Measurements from ENCODE around the gene MESD. TPM values are rescaled to one million over a fixed set of nuclear protein-coding genes. Genes with fewer than 3 reads are reported as not detected.

Gene MESD
- total and polyA plus RNA-seq, 9 of the 15 experiments (the other 6 are each of a cell fraction or from before 2014, with no cell fraction given), result 11.3 to 39.7 (median 22.8) TPM

DNA sequence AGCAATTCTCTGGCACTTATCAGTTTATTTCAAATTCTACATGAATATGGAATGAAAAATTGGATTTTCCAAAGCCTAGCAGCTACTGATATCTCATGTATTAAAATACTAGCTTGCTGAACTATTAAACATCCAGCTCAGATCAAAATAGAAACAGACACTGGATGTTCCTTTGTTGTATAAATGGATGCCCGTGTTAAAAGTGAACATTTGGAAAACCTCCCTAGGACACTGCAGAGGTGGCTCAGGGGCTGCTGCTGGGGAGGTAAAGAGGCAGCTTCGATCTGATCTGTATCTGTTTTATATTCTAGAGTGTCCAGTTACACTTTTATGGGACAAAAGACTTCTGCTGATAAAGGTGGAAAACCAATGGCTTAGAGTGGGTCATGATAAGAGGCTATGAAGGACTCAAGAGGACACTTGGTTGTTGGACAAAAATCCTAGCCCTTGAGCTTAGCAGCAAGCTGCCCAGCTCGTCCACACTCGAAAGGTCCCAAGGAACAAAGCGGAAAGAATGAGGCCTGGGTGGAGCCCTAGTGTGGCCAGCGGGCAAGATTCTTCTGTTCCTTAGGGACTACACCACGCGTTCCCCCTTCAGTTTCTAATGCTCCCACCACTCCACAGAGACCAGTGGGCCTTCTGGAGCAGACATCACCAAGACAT is 9.9 kb downstream of the MESD start:
- no peak for FAIRE-seq
- Histone ChIP-seq H3K79me2 (ENCODE audit: control insufficient read depth, insufficient read depth, low read length) (peaks cover 42% of the 10 kb centered on the region), H3K9me1 (ENCODE audit: control insufficient read depth, insufficient read depth, low read length) (peaks cover 4% of the 10 kb centered on the region), H4K20me1 (replicated peaks; ENCODE audit: control insufficient read depth, insufficient read depth, low read length) (peaks cover 27% of the 10 kb centered on the region), H3K9ac (ENCODE audit: insufficient read depth in 1 of 2, low read depth in 2 of 2, low read length in 2 of 2) (no peak overlapping the region), H3K27me3 (ENCODE audit: control insufficient read depth in 2 of 2, insufficient read depth in 2 of 2, low read length in 2 of 2) (no peaks in the 10 kb centered on the region), H3K4me1 (replicated peaks in 1 of 2; ENCODE audit: control insufficient read depth in 2 of 2, insufficient read depth in 2 of 2, low read length in 2 of 2) (peaks cover 0 to 3% of the 10 kb centered on the region in 2 experiments; a peak in 2 of 5 replicates), H3K27ac (ENCODE audit: extremely low read depth, low read depth, low read length) (no peak overlapping the region), H2AFZ (ENCODE audit: low read depth, low read length) (no peak overlapping the region), H3K4me3 (no peak overlapping the region), H3K4me2 (ENCODE audit: insufficient read depth, low read length) (no peak overlapping the region), H3K9me3 (replicated peaks; ENCODE audit: control insufficient read depth, insufficient read depth, low read depth, low read length) (no peaks in the 10 kb centered on the region), H3K36me3 (ENCODE audit: control insufficient read depth, insufficient read depth, low read length) (peaks cover 68% of the 10 kb centered on the region)
- intact Hi-C loops (cut with micrococcal nuclease), result loop anchor here (10.0 kb wide), 1 partner anchor 345 kb away; the partner anchor contains the start of gene STARD5
- WGBS (ENCODE audit: insufficient coverage, low coverage, missing lambda C conversion rate), result 84% methylated on average over 8 of the region's 8 CpGs
- in situ Hi-C loops (cut with MboI), result loop anchor here (5.0 to 10.0 kb wide), 2 partner anchors 288 to 425 kb away; no protein-coding TSS in a partner anchor
- CTCF ChIA-PET (ENCODE audit: low intra/inter-chr PET ratio), result interaction anchor here (5.2 kb wide), 1 partner anchor 287 kb away, joined by 115 read pairs; no protein-coding TSS in a partner anchor
- POLR2A ChIA-PET, result interaction anchor here (0.7 to 2.2 kb wide), 2 partner anchors 19 to 286 kb away, joined by 3 to 7 read pairs; no protein-coding TSS in a partner anchor
- BruUV-seq (replicated peaks), result no TSS peak
- ATAC-seq, result no peak
- no peak for DNase-seq (ENCODE audit: extremely low read depth in 1 of 4, low spot score in 3 of 4)
- TF ChIP-seq MEIS2 (IDR thresholded peaks at IDR 0.05; ENCODE audit: partially characterized antibody), result no peak
- no peak for TF ChIP-seq TAF9B (IDR thresholded peaks at IDR 0.05; ENCODE audit: partially characterized antibody)
- TF ChIP-seq ZNF695 (CRISPR knock-in tag; IDR thresholded peaks at IDR 0.05), result no peak
- no peak for TF ChIP-seq SMARCA4 (IDR thresholded peaks at IDR 0.05)
- TF ChIP-seq ZNF830 (CRISPR knock-in tag; IDR thresholded peaks at IDR 0.05), result no peak
- no peak for TF ChIP-seq ZNF175 (CRISPR knock-in tag; IDR thresholded peaks at IDR 0.05; ENCODE audit: low read depth)
- TF ChIP-seq, protein P1, sequence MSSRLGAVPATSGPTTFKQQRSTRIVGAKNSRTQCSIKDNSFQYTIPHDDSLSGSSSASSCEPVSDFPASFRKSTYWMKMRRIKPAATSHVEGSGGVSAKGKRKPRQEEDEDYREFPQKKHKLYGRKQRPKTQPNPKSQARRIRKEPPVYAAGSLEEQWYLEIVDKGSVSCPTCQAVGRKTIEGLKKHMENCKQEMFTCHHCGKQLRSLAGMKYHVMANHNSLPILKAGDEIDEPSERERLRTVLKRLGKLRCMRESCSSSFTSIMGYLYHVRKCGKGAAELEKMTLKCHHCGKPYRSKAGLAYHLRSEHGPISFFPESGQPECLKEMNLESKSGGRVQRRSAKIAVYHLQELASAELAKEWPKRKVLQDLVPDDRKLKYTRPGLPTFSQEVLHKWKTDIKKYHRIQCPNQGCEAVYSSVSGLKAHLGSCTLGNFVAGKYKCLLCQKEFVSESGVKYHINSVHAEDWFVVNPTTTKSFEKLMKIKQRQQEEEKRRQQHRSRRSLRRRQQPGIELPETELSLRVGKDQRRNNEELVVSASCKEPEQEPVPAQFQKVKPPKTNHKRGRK (tag; IDR thresholded peaks at IDR 0.05), result no peak
- TF ChIP-seq MCM2 (IDR thresholded peaks at IDR 0.05; ENCODE audit: low read depth), result no peak
- no peak for TF ChIP-seq FOSL1 (tag; conservative IDR thresholded peaks at IDR 0.05)
- TF ChIP-seq, protein P2, sequence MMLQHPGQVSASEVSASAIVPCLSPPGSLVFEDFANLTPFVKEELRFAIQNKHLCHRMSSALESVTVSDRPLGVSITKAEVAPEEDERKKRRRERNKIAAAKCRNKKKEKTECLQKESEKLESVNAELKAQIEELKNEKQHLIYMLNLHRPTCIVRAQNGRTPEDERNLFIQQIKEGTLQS (IDR thresholded peaks at IDR 0.05), result no peak
- TF ChIP-seq, protein P2 (CRISPR knock-in tag; conservative IDR thresholded peaks at IDR 0.05), result no peak
- no peak for TF ChIP-seq SAP30 (IDR thresholded peaks at IDR 0.05; ENCODE audit: borderline replicate concordance, insufficient read depth, low read depth, low read length, poor library complexity, severe bottlenecking)
